DOHH2 (cell line): ENCODE results near the gene PORCN.

Experiments
- CTCF ChIP-seq: fragments of 200-600 bp; sonication (generic); IDR thresholded peaks from one replicate; pipeline ENCODE4 v1.5.1; 2014; ENCODE audit warnings: antibody characterized with exemption, mild to moderate bottlenecking, low read depth, low read length; ENCODE audit not compliant: poor library complexity, severe bottlenecking
- EZH2phosphoT487 ChIP-seq: fragments of 200-600 bp; sonication (generic); IDR thresholded peaks from 2 replicates; pipeline ENCODE4 v1.6.1; 2017; ENCODE audit warnings: borderline replicate concordance, mild to moderate bottlenecking, antibody characterized with exemption, low read length, moderate library complexity, mixed read lengths

- TF ChIP-seq CTCF: no peak
- no peak for TF ChIP-seq EZH2phosphoT487
Measured at GRCh38 chrX:48475296-48475695, 33.5 kb upstream of the PORCN start.
